ENCODE results near the gene TOMM22.

TOMM22 gene

DNA sequence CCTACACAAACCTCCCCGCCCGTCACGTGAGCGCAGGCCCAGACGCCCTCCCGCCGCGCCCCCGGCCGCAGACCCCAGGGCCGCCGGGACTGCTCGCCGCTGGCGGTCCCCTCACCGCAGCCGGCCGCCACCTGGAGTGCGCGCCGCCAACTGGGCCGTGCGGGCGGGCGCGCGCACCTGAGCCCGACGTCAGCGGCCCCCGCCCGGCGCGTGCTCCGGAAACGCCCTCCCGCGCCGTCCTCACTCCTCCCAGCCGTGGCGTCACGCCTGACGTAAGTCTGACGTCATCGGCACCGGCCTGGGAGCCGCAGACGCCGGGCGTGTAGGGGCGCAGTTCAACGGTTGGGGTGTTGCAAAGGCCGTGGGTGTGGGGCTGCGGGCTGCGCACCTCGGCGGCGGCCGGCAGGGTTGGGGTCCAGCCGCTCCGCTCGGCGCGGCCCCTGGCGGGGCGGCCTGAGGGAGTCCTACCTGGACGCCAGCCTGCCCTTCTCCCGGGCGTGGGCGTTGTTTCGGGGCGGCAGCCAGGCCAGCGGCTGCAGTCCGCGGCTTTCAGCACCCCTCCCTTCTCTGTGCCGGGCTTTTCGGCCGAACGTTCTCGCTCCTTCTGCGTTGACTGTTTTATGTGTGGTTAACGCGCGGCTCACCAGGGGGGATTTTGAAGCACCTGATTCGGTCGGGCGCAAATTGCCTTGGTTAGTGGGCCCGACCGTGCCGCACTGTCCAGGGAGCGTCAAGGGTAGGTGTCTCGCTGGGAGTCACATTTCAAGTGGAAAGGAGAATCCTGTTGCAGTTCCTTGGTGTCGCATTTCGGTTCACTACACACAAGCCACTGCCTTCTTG, 19.3 kb downstream of the TOMM22 start, which contains the start of gene JOSD1:
JOSD1 (minus strand) TSS at position 155 of the 840 bp plus-strand sequence. CDS start 956 bp downstream, outside the sequence.
- H3K9ac ChIP-seq (ENCODE audit: low read depth, low read length) = peak within 1 kb of the TSS; percentile 98
- no peaks in the 10 kb centered on the region for H3K36me3 ChIP-seq (ENCODE audit: insufficient read depth, low read length)
- no peaks in the 10 kb centered on the region for H3K9me3 ChIP-seq (ENCODE audit: control insufficient read depth, insufficient read depth, low read length)
- peaks cover 41% of the 10 kb centered on the region for H3K4me1 ChIP-seq (ENCODE audit: insufficient read depth, low read length)

DNA sequence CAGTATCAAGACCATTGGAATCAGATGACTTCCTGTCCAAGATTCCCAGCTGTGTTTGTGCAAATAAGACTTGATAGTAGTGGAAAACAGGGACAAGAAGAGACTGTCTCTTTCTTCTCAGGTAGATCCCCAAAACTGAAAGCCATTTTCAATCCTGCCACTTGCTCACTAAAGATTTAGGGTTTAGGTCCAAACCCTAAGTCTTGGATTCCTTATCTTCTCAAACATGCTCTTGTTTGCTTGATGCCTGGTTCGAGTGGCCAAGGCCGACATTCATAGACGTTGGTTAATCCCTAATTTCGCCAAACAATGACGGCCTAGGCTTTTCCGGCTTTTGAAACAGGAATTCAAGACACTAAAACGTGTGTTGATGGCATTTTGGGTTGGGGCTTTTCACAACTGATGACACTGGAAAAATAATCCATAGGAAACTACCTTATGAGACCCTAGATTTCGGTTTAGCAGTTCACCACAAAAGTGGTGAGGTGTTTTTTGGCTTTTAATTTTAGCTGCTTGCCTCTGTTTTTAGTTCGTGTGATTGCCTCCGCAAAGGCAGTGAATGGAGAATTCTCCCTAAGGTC, 23.0 kb downstream of the TOMM22 start:
- Histone ChIP-seq H3K9ac (ENCODE audit: low read depth, low read length) (peak overlapping the region; percentile 50), H3K4me1 (ENCODE audit: insufficient read depth, low read length) (peaks cover 22% of the 10 kb centered on the region; the same call in 1 of the 2 replicates)

DNA sequence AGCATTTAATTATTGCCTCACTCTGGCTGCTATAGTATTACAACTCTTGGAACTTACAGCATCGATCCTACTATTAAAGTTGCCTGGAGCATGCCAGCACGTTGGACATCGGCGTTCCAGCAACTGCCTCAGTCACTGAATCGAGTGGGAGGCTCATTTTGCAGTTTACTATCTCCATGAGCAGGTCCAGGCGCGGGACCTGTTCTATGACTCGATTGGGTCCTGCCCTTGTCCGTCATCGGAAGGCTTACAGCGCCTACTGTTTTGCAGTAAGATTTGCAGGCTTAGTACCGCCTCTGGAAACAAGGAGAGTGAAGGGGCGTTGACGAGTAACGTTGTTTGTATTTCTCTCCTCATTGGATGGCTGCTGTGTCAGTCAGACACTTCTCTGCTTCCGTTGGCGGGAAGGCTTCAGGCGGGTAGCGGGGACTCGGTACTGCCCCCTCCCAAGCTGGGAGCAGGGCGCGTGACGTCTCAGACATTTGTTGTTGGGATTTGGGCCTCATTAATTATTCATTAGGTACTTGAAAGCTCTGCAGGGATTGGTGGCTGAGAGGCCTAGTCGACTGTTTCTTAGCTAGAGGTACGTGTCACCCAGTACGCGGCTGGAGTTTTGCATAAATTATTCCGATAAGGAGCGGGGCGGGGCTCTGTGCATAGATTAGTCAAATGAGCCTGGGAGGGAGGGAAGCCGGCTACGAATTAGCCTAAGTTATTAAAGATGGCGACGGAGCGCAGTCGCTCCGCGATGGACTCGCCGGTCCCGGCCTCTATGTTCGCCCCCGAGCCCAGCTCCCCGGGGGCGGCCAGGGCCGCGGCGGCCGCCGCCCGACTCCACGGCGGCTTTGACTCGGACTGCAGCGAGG, 23.7 kb downstream of the TOMM22 start, which contains the start of gene GTPBP1:
GTPBP1 (plus strand) TSS at position 710 of the 866 bp plus-strand sequence; CDS start at position 722, 12 bp downstream.
- H3K9ac ChIP-seq (ENCODE audit: low read depth, low read length) = peak within 1 kb of the TSS; percentile 76

More for the DNA sequence above, 23.0 kb downstream of the TOMM22 start:
- H3K36me3 ChIP-seq (ENCODE audit: insufficient read depth, low read length) = no peaks in the 10 kb centered on the region
- no peaks in the 10 kb centered on the region for H3K9me3 ChIP-seq (ENCODE audit: control insufficient read depth, insufficient read depth, low read length)

DNA sequence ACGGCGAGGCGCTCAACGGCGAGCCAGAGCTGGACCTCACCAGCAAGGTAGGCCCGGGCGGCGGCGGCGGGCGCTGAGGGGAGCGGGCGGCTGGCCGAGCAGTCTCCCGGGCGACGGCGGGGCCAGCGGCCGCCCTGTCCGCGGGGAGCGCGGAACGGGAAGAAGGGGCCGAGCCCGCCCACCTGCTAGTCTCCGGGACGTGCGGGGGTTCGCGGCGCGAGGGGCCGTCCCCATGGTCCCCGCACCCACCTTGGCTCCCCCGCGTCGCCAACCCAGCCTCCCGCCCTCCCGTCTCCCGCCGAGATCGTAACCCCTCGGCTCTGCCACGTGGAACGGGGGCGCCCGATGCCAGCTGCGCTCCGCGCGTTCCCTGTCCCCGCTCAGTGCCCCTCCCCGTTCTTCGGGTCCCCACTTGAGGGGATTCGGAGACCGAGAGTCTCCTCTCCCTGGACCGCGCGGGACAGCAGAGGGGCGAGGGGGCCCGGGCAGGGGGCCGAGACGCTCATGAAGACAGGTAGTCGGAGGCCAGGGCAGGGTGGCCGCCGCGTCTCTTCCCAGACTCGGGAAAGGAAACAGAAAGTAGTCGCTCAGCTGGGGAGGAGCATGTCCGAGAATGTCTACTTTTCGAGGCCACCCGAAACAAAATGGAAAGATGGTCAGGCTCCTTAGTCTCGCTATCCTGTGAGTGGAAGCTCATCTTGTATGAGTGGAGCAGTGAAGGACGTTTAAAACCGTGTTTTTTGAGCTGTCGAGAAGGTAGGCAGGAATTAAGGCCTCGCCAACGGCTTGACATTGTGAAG, 24.5 kb downstream of the TOMM22 start:
- H3K9me3 ChIP-seq (ENCODE audit: control insufficient read depth, insufficient read depth, low read length) = no peaks in the 10 kb centered on the region
- H3K9ac ChIP-seq (ENCODE audit: low read depth, low read length) = peak overlapping the region; percentile 76
- no peaks in the 10 kb centered on the region; the same call in 1 of the 2 replicates for H3K36me3 ChIP-seq (ENCODE audit: insufficient read depth, low read length)
- H3K4me1 ChIP-seq (ENCODE audit: insufficient read depth, low read length) = peaks cover 22% of the 10 kb centered on the region; the same call in 1 of the 2 replicates

More for the DNA sequence above, 23.7 kb downstream of the TOMM22 start, which contains the start of gene GTPBP1:
- no peaks in the 10 kb centered on the region for H3K9me3 ChIP-seq (ENCODE audit: control insufficient read depth, insufficient read depth, low read length)
- H3K4me1 ChIP-seq (ENCODE audit: insufficient read depth, low read length) = peaks cover 22% of the 10 kb centered on the region; the same call in 1 of the 2 replicates
- no peaks in the 10 kb centered on the region for H3K36me3 ChIP-seq (ENCODE audit: insufficient read depth, low read length)

DNA sequence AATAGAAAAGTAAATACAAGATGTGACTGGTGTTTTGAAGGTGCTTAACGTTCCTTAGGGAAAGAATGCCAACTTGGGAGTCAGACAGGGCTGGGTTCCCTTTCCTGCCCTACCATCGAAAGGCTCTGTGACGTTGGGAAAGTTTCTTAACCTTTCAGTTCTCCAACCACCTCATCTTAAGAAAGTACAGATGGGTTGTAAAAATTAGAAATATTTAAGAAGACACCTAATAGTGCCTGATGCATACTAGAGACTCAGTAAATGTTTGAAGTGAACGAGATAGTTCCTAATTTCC, 25.1 kb downstream of the TOMM22 start:
- Histone ChIP-seq H3K36me3 (ENCODE audit: insufficient read depth, low read length) (no peaks in the 10 kb centered on the region; the same call in 1 of the 2 replicates), H3K9me3 (ENCODE audit: control insufficient read depth, insufficient read depth, low read length) (no peaks in the 10 kb centered on the region), H3K9ac (ENCODE audit: low read depth, low read length) (peak overlapping the region; percentile 76; the same call in 1 of the 2 replicates), H3K4me1 (ENCODE audit: insufficient read depth, low read length) (peaks cover 22% of the 10 kb centered on the region; the same call in 1 of the 2 replicates)

DNA sequence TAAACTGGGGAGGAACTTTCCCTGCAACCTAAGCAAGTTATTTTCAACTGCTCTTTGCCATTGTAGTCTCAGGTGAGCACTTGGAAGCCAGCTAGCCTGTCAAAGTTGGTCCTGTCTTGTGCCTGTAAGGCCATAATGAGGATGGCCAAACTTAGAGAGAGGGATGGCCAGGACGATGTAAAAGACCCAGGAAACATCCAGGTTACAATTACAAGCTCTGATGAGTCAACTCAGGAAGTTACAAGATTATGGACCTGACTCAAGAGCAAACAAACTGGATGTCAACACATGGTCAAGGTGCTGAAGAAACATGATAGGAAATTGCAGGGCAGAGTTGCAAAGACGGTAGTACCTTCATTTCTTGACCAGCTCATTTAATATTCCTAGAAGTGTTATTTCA, 25.6 kb downstream of the TOMM22 start:
- Histone ChIP-seq H3K36me3 (ENCODE audit: insufficient read depth, low read length) (no peaks in the 10 kb centered on the region; the same call in 1 of the 2 replicates), H3K4me1 (ENCODE audit: insufficient read depth, low read length) (peaks cover 26% of the 10 kb centered on the region), H3K9me3 (ENCODE audit: control insufficient read depth, insufficient read depth, low read length) (no peaks in the 10 kb centered on the region), H3K9ac (ENCODE audit: low read depth, low read length) (peak overlapping the region; percentile 76; the same call in 1 of the 2 replicates)

DNA sequence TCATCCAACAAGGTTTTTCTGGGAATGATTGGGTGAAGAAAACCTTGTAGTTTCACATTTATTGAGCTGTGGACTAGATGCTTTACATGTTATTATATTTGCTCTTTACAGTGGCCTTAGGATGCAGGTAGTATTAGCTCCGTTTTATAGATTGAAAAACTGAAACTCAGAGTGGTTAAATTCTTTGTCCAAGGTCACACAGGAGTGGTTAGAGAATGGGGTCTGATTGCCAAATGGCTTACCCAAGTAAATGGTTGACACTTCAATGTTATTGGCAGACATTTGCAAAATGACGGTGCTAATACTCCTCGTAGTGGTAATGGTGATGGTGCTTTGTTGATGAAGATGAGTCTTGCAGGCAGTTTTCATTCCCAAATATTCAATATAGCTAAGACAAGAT, 26.2 kb downstream of the TOMM22 start:
- peaks cover 33% of the 10 kb centered on the region for H3K4me1 ChIP-seq (ENCODE audit: insufficient read depth, low read length)
- H3K9ac ChIP-seq (ENCODE audit: low read depth, low read length) = no peak overlapping the region

DNA sequence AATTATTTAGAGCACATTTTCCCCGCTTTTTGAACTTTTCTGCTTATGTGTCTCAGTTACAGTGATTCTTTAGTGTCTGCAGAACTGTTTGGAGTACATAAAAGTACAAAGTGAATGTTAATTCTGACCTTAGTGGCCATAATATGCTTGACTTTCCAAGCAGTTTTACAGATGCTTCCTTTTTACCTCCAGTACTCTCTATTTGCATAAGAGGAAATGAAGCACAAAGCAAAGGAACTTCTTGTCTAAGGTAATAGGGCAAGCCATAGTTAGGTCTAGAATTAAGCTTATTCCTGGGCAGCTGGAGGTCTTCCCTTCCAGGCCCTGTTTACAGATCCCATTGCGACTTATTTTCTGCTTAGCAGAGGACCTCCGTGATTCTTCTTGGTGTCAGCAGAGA, 27.5 kb downstream of the TOMM22 start:
- Histone ChIP-seq H3K9me3 (ENCODE audit: control insufficient read depth, insufficient read depth, low read length) (no peaks in the 10 kb centered on the region), H3K4me1 (ENCODE audit: insufficient read depth, low read length) (peaks cover 38% of the 10 kb centered on the region), H3K9ac (ENCODE audit: low read depth, low read length) (no peak overlapping the region), H3K36me3 (ENCODE audit: insufficient read depth, low read length) (no peaks in the 10 kb centered on the region; the same call in 1 of the 2 replicates)

More for the DNA sequence above, 26.2 kb downstream of the TOMM22 start:
- no peaks in the 10 kb centered on the region; the same call in 1 of the 2 replicates for H3K36me3 ChIP-seq (ENCODE audit: insufficient read depth, low read length)
- H3K9me3 ChIP-seq (ENCODE audit: control insufficient read depth, insufficient read depth, low read length) = no peaks in the 10 kb centered on the region

DNA sequence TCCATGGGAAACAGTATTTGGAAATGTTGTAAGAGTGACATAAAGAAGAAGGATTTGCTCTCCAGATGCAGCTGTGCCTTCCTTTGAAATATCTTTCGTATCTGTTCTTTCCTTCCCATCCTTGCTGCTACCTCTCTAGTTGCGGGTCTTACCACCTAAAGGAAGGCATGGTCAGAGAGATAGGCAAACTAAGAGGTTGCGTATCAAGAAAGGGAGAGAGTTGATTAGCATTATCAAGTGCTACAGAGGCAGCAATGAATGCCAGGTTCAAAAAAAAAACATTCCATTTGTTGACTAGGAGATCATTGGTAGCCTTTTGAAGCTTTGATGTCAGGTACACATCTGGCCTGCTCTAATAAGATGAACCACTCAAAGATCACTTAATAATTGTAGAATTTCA, 28.6 kb downstream of the TOMM22 start:
- Histone ChIP-seq H3K4me1 (ENCODE audit: insufficient read depth, low read length) (peaks cover 38% of the 10 kb centered on the region), H3K36me3 (ENCODE audit: insufficient read depth, low read length) (no peaks in the 10 kb centered on the region; the same call in 1 of the 2 replicates)

DNA sequence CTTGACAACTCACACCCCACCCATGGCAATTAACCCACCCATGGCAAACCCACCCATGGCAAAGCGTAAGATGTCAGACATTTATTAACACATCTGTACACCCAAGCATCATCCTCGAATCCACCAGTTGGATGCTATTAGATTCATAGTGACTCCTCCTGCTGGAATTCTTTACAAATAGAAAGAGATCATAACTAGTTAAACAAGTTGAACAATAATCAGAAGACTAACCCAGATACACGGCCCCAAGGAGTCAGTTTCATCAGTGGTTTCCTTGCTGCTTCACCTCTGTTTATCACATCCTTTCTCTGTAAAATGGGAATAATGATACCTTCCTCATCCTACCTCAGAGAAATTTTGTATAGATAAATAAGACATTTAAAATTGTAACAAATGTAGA, 29.1 kb downstream of the TOMM22 start:
- H3K36me3 ChIP-seq (ENCODE audit: insufficient read depth, low read length) = peaks cover 2% of the 10 kb centered on the region
- H3K9ac ChIP-seq (ENCODE audit: low read depth, low read length) = no peak overlapping the region
- H3K9me3 ChIP-seq (ENCODE audit: control insufficient read depth, insufficient read depth, low read length) = no peaks in the 10 kb centered on the region
- H3K4me1 ChIP-seq (ENCODE audit: insufficient read depth, low read length) = peaks cover 38% of the 10 kb centered on the region

More for the DNA sequence above, 28.6 kb downstream of the TOMM22 start:
- Histone ChIP-seq H3K9me3 (ENCODE audit: control insufficient read depth, insufficient read depth, low read length) (no peaks in the 10 kb centered on the region), H3K9ac (ENCODE audit: low read depth, low read length) (no peak overlapping the region)

DNA sequence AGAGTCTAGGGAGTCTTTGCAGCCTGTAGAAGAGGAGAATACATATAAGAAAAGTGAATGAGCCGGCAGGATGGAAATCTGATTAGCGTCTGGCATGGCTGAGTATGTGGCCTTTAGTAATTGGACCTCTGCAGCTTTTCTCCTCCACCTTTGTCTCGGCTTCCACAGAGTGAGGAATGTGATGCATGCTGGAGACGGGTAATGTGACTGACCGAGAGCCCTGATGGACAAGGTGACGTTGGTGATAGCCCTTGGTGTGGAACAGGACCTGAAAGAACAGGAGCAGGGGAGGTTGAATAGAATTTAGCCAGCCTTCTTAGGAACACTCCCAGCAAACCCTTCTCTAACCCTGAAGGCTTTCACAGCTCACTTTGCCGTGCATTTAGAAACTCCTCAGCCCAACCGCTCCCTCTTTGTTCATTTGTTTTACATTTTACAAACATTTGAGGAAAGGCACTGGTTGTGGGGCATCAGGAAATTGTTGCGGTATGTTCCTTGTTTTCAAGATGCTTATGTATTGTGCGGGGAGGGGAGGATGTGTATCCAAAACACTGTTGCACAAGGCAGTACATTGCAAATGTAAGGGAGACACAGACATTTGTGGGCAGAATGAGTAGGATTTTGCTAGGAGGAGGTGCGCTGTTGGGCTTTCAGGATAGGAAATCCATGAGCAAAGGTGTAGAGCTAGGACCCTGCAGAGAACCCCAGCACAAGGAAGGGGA, 30.9 kb downstream of the TOMM22 start:
- Histone ChIP-seq H3K9me3 (ENCODE audit: control insufficient read depth, insufficient read depth, low read length) (no peaks in the 10 kb centered on the region), H3K9ac (ENCODE audit: low read depth, low read length) (no peak overlapping the region), H3K4me1 (ENCODE audit: insufficient read depth, low read length) (peaks cover 35% of the 10 kb centered on the region), H3K36me3 (ENCODE audit: insufficient read depth, low read length) (peaks cover 8% of the 10 kb centered on the region)

DNA sequence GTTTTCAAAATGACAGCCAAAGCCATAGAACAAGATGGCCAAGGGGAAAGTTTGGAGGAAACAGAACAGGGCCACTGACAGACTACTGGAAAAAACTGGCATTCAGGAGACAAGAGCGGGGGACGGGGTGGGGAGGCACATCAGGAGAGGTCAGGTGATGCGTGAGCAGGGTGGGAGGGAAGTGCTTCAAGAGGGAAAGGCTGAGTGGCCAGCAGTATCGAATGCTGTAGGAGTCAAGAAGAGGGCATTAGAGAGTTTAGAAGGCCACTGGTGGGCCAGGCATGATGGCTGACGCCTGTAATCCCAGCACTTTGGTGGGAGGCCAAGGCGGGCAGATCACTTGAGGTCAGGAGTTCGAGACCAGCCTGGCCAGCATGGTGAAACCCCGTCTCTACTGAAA, 32.2 kb downstream of the TOMM22 start:
- no peaks in the 10 kb centered on the region for H3K9me3 ChIP-seq (ENCODE audit: control insufficient read depth, insufficient read depth, low read length)
- peaks cover 36% of the 10 kb centered on the region for H3K4me1 ChIP-seq (ENCODE audit: insufficient read depth, low read length)
- H3K9ac ChIP-seq (ENCODE audit: low read depth, low read length) = no peak overlapping the region
- H3K36me3 ChIP-seq (ENCODE audit: insufficient read depth, low read length) = peaks cover 8% of the 10 kb centered on the region
